Erythroblast (primary cell): ENCODE results near the gene VAV1.

Experiments used
- GATA1 ChIP-seq: IDR thresholded peaks from 2 replicates; pipeline ENCODE4 v1.6.1; 2011; ENCODE audit warnings: low read depth, mild to moderate bottlenecking, control low read depth, low read length, moderate library complexity
- POLR2A ChIP-seq: IDR thresholded peaks from 2 replicates; pipeline ENCODE4 v1.6.1; 2011; ENCODE audit warnings: mild to moderate bottlenecking, low read length

GRCh38 chr19:6790194-6791128 is 18.0 kb downstream of the VAV1 start:
- TF ChIP-seq POLR2A (no peak), GATA1 (no peak)
